Activated T-helper 2 cell treated with anti-CD3 and anti-CD28 coated beads, Interferon-gamma antibody, Interleukin-2, Interleukin-4, amounts not matched to agents 10 μg/mL and 5 μg/mL and 100 μg/mL, durations not matched to agents 14 hours and 24 hours and 36 hours (primary cell): Measurements from ENCODE around the gene CALCB. TPM values are rescaled to one million over a fixed set of nuclear protein-coding genes. Genes with fewer than 3 reads are reported as not detected.

Source experiments
- DNase-seq: peaks from one replicate; pipeline ENCODE4 v3.0.0; 2021; ENCODE audit warnings: low spot score
- H3K27ac Mint-ChIP-seq: one replicate; pipeline ENCODE4 v1.8.0; 2021; ENCODE audit warnings: mixed read lengths
- H3K27me3 Mint-ChIP-seq: one replicate; pipeline ENCODE4 v1.8.0; 2021; ENCODE audit warnings: low read depth, mixed read lengths
- H3K36me3 Mint-ChIP-seq: one replicate; pipeline ENCODE4 v1.8.0; 2021; ENCODE audit warnings: low read depth, mixed read lengths
- H3K4me1 Mint-ChIP-seq: one replicate; pipeline ENCODE4 v1.8.0; 2021; ENCODE audit warnings: low read depth, mixed read lengths
- H3K4me3 Mint-ChIP-seq: one replicate; pipeline ENCODE4 v1.8.0; 2021; ENCODE audit warnings: low read depth, mild to moderate bottlenecking, moderate library complexity, mixed read lengths
- H3K9me3 Mint-ChIP-seq: one replicate; pipeline ENCODE4 v1.8.0; 2021; ENCODE audit warnings: mixed read lengths
- intact Hi-C: fragments of 100-400 bp; cut with micrococcal nuclease; formaldehyde crosslinking; loops from one replicate; pipeline ENCODE4 v1.15.1; 2023
- total RNA-seq: library from RNA; stranded (reverse); gene quantifications from 2 replicates; pipeline ENCODE4 v1.2.3, GENCODE V29; 2022

Gene CALCB
- total RNA-seq, 1 donor from 2014 or later: 0.73 TPM

DNA sequence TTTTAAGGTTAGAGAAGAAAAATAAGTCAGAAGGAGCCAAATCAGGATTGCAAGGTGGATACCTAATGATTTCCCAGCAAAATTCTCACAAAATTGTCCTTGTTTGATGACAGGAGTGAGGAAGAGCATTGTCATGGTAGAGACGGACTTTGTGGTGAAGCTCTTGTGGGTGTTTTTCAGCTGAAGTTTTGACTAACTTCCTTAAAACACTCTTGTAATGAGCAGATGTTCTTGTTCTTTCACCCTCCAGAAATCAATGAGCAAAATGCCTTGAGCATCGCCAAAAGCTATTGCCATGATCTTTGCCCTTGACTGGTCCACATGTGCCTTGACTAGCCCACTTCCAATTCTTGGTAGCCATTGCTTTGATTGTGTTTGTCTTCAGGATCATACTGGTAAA, 20.0 kb downstream of the CALCB start:
- intact Hi-C loops: no loop called here
- Mint-ChIP-seq H3K36me3 (no peaks in the 10 kb centered on the region), H3K9me3 (no peaks in the 10 kb centered on the region), H3K27me3 (peaks cover 12% of the 10 kb centered on the region), H3K27ac (no peak overlapping the region), H3K4me1 (peaks cover 2% of the 10 kb centered on the region), H3K4me3 (no peak overlapping the region)
- DNase-seq: no peak

DNA sequence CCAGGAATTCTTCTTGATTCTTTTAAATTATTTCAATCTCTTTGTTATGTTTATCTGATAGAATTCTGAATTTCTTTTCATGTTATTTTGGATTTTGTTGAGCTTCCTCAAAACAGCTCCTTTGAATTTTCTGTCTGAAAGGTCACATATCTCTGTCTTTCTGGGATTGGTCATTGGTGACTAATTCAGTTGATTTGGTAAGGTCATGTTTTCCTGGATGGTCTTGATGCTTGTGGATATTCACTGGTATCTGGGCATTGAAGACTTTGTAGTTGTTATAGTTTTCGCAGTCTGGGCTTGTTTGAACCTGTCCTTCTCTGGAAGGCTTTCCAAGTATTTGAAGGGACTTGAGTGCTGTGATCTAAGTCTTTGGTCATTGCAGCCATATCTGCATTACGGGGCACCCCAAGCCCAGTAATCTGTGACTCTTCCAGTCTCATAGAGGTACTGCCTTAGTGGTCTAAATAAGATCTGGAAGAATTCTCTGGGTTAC, 22.4 kb downstream of the CALCB start:
- Mint-ChIP-seq H3K36me3 (no peaks in the 10 kb centered on the region), H3K4me3 (no peak overlapping the region), H3K4me1 (peaks cover 2% of the 10 kb centered on the region), H3K27ac (no peak overlapping the region), H3K27me3 (peaks cover 24% of the 10 kb centered on the region), H3K9me3 (no peaks in the 10 kb centered on the region)
- DNase-seq: no peak
- intact Hi-C loops: no loop called here

- intact Hi-C loops: no loop called here
- no peak overlapping the region for H3K27ac Mint-ChIP-seq
- peaks cover 2% of the 10 kb centered on the region for H3K4me1 Mint-ChIP-seq
- H3K9me3 Mint-ChIP-seq: no peaks in the 10 kb centered on the region
- no peak for DNase-seq
- H3K27me3 Mint-ChIP-seq: peaks cover 31% of the 10 kb centered on the region
- no peaks in the 10 kb centered on the region for H3K36me3 Mint-ChIP-seq
- no peak overlapping the region for H3K4me3 Mint-ChIP-seq
These were observed 24.0 kb downstream of the CALCB start for GRCh38 chr11:15097411-15097810.

DNA sequence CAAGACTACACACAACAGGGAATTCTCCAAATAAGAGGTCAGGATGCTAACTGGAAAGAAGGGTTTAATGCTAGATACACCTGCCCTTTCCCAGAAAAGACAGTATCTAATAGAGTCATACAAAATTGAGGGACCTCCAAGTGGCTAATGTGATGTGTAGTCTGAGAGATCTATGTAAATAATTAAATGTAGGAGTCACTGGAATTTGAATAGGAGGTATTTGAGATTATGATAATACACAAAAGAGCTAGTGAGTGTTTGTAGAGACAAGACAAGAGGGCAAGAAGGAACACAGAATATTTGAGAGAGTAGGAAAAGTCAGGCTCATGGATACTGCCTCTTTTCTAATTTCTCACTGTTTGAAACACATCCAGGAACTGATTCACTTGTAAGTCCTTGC, 25.9 kb downstream of the CALCB start:
- intact Hi-C loops: no loop called here
- H3K36me3 Mint-ChIP-seq: no peaks in the 10 kb centered on the region
- no peaks in the 10 kb centered on the region for H3K4me1 Mint-ChIP-seq
- DNase-seq: no peak
- H3K9me3 Mint-ChIP-seq: no peaks in the 10 kb centered on the region
- peaks cover 36% of the 10 kb centered on the region for H3K27me3 Mint-ChIP-seq
- H3K27ac Mint-ChIP-seq: no peak overlapping the region
- no peak overlapping the region for H3K4me3 Mint-ChIP-seq

- Mint-ChIP-seq H3K4me3 (no peak overlapping the region), H3K27me3 (peaks cover 32% of the 10 kb centered on the region), H3K36me3 (no peaks in the 10 kb centered on the region), H3K4me1 (no peaks in the 10 kb centered on the region), H3K27ac (no peak overlapping the region), H3K9me3 (no peaks in the 10 kb centered on the region)
- peak; percentile 26 for DNase-seq
- intact Hi-C loops: loop anchor here (1.0 to 2.0 kb wide), 2 partner anchors 58 to 107 kb away; no protein-coding TSS in a partner anchor
These were observed 27.8 kb downstream of the CALCB start for GRCh38 chr11:15101072-15101709.

DNA sequence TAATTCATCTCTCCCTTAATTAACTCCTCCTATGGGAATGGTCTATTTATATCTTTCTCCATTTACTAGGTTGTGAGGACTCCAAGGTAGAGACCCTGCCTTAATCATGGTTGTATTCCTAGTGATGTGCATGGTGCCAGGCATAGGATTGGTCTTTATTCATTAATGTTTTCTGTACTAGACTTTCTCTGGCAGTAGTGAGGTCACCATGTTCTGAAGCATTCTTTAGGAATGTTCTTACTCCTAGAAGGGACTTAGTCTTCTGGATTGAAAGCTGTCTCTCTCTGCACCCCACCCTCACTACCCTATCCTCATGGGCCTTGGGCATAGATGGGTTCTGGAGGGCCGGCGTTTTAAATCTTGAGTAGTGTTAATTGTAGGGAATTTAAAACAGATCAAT, 30.8 kb downstream of the CALCB start:
- intact Hi-C loops: no loop called here

GRCh38 chr11:15106201-15106965, 33.0 kb downstream of the CALCB start:
- Mint-ChIP-seq H3K4me1 (no peaks in the 10 kb centered on the region), H3K9me3 (no peaks in the 10 kb centered on the region), H3K27ac (no peak overlapping the region), H3K36me3 (no peaks in the 10 kb centered on the region), H3K27me3 (peaks cover 9% of the 10 kb centered on the region), H3K4me3 (no peak overlapping the region)
- intact Hi-C loops: no loop called here
- DNase-seq: no peak

More for the DNA sequence above, 30.8 kb downstream of the CALCB start:
- H3K9me3 Mint-ChIP-seq: no peaks in the 10 kb centered on the region
- H3K36me3 Mint-ChIP-seq: no peaks in the 10 kb centered on the region
- no peaks in the 10 kb centered on the region for H3K4me1 Mint-ChIP-seq
- peaks cover 24% of the 10 kb centered on the region for H3K27me3 Mint-ChIP-seq
- no peak overlapping the region for H3K27ac Mint-ChIP-seq
- H3K4me3 Mint-ChIP-seq: no peak overlapping the region
- DNase-seq: no peak

GRCh38 chr11:15107730-15108515, 34.5 kb downstream of the CALCB start:
- H3K4me1 Mint-ChIP-seq: no peaks in the 10 kb centered on the region
- H3K27me3 Mint-ChIP-seq: peaks cover 5% of the 10 kb centered on the region
- intact Hi-C loops: no loop called here
- H3K9me3 Mint-ChIP-seq: no peaks in the 10 kb centered on the region
- no peak overlapping the region for H3K27ac Mint-ChIP-seq
- H3K4me3 Mint-ChIP-seq: no peak overlapping the region
- H3K36me3 Mint-ChIP-seq: no peaks in the 10 kb centered on the region
- no peak for DNase-seq

- intact Hi-C loops: no loop called here
- Mint-ChIP-seq H3K36me3 (no peaks in the 10 kb centered on the region), H3K4me3 (no peak overlapping the region), H3K9me3 (no peaks in the 10 kb centered on the region), H3K27me3 (peaks cover 3% of the 10 kb centered on the region), H3K27ac (no peak overlapping the region), H3K4me1 (peaks cover 3% of the 10 kb centered on the region)
- DNase-seq: no peak
These were observed 35.3 kb downstream of the CALCB start for GRCh38 chr11:15108592-15109130.

DNA sequence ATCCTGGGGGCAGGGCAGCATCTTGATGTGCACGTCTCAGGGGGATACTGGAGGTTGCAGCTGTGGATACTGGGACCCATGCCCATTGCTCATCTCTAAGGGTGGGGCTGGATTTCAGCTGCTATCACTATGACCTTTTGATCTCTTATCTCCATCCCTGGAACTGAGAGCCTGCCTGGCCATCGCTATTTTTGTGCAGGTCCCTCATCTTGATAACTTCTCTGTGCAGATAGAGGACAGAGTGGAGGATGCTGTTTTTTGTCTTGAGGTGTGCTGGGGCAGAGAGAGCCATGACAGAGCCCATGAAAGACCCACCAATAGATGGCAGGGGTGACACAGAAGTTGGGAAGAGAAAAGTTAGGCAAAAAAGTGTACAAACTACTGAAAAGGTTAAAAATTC, 36.2 kb downstream of the CALCB start:
- intact Hi-C loops: no loop called here
- Mint-ChIP-seq H3K27me3 (peaks cover 8% of the 10 kb centered on the region), H3K4me1 (peaks cover 6% of the 10 kb centered on the region), H3K9me3 (no peaks in the 10 kb centered on the region), H3K27ac (no peak overlapping the region), H3K4me3 (no peak overlapping the region), H3K36me3 (no peaks in the 10 kb centered on the region)
- DNase-seq: no peak

- DNase-seq: no peak
- H3K4me3 Mint-ChIP-seq: no peak overlapping the region
- intact Hi-C loops: no loop called here
- no peaks in the 10 kb centered on the region for H3K9me3 Mint-ChIP-seq
- H3K36me3 Mint-ChIP-seq: no peaks in the 10 kb centered on the region
- H3K27ac Mint-ChIP-seq: no peak overlapping the region
- peaks cover 19% of the 10 kb centered on the region for H3K27me3 Mint-ChIP-seq
- peaks cover 6% of the 10 kb centered on the region for H3K4me1 Mint-ChIP-seq
These were observed 37.8 kb downstream of the CALCB start for GRCh38 chr11:15111215-15111614.

DNA sequence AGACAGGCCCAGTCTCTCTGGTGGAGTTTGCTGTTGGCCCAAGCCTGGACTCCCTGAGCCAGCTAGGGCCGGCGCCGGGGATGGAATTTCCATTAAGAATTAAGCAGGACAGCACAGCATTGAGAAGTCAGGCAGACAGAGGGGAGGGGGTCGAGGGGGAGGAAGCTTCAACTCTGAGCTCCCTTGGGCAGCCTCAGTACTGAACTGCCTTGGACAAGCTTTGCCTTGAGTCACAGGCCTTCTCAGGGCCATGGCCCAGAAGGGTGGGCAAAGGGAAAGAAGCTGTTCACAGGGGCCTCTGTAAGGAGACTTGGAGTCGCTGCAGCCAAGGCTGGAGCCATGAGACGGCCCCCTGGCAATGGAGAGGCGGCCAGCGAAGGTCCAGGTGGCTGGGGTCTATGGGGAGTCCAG, 38.7 kb downstream of the CALCB start:
- Mint-ChIP-seq H3K4me1 (peaks cover 6% of the 10 kb centered on the region), H3K4me3 (no peak overlapping the region), H3K27ac (no peak overlapping the region), H3K9me3 (no peaks in the 10 kb centered on the region), H3K36me3 (no peaks in the 10 kb centered on the region), H3K27me3 (peaks cover 24% of the 10 kb centered on the region)
- DNase-seq: no peak
- intact Hi-C loops: no loop called here
